NCI-H146 treated with DMSO at 0.1 percent for 48 hours (cell line): ENCODE data around the gene SPTBN4.
"Not testable (repeated sequence)": the region's sequence is repeated elsewhere in the genome, so short reads cannot be mapped to it uniquely, and the experiment has no call there.

Experiments
- DNase-seq: peaks from one replicate; lab custom pipeline; 2025; ENCODE audit not compliant: unreplicated experiment; lab: John Stamatoyannopoulos, UW

The SPTBN4 gene

DNA sequence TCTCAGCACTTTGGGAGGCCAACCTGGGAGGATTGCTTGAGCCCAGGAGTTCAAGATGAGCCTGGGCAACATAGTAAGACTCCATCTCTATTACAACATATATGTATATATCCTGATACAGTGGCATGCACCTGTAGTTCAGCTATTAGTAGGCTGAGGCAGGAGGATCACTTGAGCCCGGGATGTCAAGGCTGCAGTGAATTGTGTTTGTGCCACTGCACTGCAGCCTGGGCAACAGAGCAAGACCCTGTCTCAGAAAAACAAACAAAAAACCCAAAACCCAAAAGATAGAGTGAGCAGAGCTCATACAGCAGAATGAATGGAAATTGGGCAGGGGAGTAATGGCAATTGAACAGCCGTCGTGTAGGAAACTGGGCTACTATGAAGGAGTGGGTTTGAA, 92.6 kb downstream of the SPTBN4 start:
- no peak for DNase-seq

DNA sequence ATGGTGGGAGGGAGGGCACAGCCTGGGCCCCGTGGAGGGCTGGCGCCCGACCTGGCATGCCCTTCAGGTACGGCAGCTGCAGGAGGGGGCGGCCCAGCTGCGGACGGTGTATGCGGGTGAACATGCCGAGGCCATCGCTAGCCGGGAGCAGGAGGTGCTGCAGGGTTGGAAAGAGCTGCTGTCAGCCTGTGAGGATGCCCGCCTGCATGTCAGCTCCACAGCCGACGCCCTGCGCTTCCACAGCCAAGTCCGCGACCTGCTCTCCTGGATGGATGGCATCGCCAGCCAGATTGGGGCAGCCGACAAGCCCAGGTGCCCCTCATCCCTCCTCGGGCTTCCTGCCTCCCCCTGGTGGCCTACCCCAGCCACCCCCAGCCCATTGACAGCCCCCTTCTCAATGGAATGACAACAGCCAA, 93.3 kb downstream of the SPTBN4 start:
- DNase-seq, result no peak

DNA sequence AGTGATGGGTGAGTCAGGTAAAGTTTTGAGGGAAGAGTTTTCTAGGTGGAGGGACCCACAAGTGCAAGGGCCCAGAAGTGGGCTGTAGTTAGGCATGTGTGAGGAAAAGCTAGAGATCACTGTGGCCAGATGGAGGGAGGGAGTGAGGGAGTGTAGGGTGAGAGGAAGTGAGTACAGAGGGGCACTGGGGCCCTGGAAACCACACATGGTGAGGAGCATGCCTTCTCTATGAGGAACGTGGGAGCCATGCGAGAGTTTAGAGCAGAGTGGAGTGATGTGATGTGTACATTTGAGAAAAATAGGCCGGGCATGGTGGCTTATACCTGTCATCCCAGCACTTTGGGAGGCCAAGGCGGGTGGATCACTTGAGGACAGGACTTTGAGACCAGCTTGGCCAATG, 95.1 kb downstream of the SPTBN4 start:
- no peak for DNase-seq

DNA sequence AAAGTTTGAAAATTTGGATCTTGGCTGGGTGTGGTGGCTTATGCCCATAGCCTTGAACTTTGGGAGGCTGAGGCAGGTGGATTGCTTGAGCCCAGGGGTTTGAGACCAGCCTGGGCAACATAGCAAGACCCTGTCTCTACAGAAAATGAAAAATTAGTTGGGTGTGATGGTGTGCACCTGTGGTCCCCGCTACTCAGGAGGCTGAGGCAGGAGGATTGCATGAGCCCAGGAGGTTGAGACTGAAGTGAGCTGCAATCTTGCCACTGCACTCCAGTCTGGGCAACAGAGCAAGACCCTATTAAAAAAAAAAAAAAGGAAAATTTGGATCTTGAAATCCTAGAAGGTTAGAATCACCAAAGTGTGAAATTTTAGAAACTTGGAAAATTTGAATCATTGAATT, 97.7 kb downstream of the SPTBN4 start:
- not testable (repeated sequence) for DNase-seq

DNA sequence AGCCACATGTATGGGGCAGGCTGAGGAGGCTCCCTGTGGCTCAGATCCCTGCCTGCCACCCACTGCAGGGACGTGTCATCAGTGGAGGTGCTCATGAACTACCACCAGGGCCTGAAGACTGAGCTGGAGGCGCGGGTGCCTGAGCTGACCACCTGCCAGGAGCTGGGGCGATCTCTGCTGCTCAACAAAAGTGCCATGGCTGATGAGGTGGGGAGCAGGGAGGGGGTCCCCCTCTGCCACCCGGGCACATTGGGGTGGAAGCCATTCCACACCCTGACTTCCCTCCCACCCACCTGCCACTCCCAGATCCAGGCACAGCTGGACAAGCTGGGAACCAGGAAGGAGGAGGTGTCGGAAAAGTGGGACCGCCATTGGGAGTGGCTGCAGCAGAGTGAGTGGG, 98.6 kb downstream of the SPTBN4 start:
- no peak for DNase-seq

DNA sequence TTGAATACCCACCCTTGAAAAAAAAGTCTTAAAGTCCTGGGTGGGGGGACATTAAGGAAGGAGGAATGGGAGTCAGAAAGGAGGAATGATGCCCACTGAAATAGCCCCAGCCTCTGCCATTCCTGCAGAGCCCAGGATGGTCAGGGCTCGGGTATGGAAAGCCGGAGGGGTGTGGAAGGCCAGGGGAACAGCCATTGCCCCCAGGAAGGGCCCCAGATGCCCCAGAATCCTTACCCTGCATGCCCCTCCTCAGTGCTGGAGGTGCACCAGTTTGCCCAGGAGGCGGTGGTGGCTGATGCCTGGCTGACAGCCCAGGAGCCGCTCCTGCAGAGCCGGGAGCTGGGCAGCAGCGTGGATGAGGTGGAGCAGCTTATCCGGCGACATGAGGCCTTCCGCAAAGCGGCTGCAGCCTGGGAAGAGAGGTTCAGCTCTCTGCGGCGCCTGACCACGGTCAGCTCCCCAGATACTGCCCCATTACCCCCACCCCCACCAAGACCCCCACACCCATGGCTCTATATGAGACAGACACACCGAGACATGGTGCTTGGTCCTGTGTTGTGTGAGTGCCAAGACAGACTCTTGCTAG, 99.2 kb downstream of the SPTBN4 start:
- no peak for DNase-seq

DNA sequence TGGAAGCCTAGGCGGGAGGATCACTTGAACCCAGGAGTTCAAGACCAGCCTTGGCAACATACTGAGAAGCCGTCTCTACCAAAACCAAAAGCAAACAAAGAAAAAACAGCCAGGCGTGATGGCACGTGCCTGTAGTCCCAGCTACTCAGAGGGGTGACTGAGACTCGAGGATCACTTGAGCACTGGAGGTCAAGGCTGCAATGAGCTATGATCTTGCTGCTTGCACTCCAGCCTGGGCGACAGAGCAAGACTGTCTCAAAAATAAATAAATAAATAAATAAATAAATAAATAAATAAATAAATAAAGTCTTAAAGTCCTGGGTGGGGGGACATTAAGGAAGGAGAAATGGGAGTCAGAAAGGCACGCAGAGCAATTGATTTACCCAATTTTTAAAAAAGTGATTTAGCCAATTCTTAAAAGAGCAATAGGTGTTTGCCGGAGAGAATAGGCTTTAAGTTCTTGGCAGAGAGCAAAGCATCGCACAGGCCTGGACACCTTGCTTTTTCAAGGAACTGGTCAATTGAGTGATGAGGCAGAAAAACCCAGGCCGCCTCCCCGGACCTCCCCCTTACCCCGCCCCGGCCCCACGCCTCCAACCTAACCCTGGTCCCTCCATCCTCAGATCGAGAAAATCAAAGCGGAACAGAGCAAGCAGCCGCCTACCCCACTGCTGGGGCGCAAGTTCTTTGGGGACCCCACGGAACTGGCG, 100.4 kb downstream of the SPTBN4 start:
- no peak for DNase-seq

DNA sequence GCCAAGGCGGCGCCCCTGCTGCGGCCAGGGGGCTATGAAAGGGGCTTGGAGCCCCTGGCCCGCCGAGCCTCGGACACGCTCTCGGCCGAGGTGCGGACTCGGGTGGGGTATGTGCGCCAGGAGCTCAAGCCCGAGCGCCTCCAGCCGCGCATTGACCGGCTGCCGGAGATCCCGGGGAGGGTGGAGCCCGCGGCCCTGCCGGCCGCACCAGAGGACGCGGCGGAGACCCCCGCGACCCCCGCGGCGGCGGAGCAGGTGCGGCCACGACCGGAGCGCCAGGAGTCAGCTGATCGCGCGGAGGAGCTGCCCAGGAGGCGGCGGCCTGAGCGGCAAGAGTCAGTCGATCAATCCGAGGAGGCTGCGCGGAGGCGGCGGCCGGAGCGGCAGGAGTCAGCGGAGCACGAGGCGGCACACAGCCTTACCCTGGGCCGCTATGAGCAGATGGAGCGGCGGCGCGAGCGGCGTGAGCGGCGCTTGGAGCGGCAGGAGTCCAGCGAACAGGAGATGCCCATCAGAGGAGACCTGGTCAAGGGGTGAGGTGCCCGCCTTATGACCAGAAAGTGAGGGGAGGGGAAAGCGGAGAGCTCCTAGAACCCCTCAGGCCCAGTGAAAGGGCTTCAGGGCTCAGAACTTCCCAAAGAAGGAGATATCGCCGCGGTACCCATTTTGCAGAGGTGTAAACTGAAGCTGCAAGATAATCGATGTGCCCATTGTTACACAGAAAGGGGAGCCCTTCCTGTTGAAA, 101.1 kb downstream of the SPTBN4 start:
- no peak for DNase-seq

DNA sequence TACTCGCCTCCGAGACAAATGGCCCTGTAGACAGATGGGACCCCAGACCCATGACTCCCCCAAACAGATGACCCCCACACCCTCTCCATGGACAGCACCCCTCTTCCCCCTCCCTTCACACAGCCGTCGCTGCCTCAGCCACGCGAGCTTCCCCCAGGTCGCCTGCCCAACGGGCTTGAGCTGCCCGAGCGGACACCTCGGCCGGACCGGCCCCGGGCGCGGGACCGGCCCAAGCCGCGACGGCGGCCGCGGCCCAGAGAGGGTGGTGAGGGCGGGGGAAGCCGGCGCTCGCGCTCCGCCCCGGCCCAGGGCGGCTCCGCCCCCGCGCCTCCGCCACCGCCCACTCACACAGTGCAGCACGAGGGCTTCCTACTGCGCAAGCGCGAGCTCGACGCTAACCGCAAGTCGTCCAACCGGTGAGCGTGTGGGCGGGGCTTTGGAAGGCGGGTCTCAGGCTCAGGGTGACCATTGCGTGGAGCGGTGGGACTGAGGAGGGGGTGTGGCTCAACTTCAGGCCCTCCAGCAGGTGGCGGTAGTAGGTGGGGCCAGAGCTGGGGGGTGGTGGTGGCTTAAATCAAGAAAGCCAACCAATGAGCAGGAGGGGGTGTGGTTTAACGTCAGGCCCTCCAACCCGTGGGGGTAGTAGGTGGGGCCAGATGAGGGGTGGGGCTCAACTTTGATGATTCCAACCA, 103.7 kb downstream of the SPTBN4 start:
- peak; percentile 91 for DNase-seq

DNA sequence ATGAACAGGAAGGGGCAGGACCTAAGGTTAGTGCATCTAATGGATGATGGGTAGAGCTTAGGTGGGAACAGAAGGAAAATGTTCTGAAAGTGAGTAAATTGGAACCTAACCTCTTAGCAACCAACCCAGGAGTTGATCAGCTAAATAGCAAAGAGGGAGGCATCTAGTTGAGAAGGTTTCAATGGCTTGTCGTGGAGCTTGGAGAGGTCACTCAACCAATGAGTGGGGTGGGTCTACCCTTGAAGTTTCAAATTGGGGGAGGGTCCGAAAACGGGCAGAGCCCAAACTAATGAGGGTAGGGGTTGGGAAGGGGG, 104.2 kb downstream of the SPTBN4 start:
- DNase-seq, result no peak

DNA sequence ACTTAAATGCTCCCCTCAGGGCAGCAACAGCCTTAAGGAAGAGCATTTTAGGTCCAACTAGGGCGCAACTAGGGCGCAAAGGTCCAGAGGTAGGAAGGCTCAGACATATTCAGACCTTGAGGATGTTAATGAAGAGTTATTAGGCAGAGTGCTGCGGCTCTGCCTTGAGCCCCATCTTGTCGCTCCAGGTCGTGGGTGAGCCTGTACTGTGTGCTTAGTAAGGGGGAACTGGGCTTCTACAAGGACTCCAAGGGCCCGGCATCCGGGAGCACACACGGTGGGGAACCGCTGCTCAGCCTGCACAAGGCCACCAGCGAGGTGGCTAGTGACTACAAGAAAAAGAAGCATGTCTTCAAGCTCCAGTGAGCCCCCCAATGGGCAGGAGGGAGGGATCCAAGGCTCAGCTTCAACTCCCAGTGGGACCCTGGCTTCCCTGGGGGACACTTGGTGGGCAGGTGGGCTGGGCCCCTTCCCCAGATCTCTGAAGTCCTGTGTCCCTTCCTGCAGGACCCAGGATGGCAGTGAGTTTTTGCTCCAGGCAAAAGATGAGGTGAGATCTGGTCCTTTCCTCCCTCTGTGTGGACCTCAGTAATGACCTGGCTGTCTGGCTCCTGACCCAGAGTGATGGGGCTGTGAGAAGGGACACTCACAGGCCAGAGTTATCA, 105.2 kb downstream of the SPTBN4 start:
- no peak for DNase-seq

DNA sequence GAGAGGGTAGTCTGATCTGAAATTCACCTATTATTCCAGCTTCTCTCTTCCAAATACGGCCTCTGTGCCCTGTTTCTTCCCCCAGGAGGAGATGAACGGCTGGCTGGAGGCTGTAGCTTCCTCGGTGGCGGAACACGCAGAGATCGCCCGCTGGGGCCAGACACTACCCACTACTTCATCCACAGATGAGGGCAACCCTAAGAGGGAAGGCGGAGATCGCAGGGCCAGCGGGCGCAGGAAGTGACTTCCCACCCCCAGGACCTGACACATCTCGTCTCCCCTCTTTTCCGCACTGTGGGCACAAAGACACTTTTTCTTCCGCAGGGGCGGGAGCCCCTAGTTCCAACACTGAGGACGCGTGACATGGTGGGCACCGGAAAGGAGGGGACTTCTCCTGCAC, 108.5 kb downstream of the SPTBN4 start:
- no peak for DNase-seq

DNA sequence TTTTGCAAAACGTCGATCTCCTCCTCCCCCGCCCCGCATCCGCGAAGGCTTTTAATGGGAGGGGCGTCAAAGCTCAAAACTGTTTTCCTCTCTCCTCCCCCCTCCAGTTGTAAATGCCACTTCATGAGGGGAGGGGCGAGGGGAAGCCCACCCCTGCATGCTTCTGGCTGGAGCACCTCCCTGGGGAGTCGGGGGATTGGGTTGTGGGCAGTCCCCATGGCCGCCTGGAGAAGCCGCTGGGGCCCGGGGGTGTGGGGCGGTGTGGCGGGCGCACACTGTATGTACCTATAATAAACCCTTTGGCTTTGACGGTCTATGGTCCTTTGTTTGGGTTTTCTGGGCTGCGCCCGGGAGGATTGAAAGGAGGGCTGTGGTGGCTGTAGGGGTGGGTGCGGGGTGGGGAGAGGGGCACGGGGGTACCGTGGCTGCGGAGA, 109.4 kb downstream of the SPTBN4 start:
- DNase-seq, result no peak

DNA sequence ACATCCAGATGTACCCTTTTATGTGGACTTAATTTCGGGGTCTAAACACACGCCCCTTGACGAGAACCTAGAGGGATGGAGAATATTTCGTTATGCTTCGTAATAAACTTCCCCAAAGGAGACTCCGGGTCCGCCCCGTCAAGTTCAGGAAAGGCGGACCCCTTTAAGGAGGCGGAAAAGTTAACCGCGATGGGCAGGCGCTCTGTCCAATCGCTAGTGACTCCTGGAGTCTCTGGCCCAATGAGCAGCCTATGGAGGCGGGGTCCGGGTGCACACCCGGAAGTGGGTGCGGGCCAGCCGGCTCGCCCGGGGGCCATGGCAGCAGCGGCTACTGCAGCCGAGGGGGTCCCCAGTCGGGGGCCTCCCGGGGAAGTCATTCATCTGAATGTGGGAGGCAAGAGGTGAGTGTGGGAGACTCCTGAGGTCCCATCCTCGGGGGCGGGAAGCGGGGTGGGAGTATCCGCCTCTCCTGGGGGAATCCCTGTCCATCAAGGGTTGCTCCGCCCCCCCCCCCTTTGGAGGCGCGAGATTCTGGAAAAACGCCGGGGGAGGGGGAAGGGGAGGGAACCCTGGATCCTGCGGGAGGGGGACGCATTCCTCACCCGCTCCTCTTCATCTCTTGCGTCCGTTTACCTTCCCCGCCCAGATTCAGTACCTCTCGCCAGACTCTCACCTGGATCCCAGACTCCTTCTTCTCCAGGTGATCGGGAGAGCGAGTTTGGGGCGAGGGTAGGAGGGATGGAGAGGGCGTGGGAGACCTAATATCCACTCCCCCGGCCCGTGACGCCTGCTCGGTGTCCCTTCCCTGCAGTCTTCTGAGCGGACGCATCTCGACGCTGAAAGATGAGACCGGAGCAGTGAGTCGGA, 110.0 kb downstream of the SPTBN4 start, which contains the start of gene SHKBP1:
Gene SHKBP1, plus strand, starts transcription at position 289 of the 867 bp plus-strand sequence. Its CDS starts 27 bp downstream, at position 316.
- peak; percentile 91 for DNase-seq

DNA sequence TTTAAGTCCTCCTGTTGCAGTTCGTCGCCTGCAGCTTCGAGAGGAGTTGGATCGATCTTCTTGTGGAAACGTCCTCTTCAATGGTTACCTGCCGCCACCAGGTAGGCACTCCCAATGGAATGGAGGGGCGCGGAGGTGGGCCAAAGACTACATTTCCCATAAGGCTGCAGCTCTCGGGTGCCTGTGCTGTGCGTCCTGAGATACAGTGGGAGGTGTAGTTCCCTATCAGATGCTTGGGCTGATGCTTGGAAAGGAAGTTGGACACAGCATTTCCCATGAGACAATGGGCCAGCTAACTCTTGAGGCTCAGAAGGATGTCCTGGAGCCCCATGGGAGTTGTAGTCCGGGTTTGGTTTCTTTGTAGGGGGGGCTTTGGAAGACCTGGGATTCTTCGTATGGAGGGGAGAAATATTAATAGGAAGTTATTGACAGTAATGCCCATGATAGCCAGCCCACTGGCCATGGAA, 111.7 kb downstream of the SPTBN4 start:
- DNase-seq, result no peak

DNA sequence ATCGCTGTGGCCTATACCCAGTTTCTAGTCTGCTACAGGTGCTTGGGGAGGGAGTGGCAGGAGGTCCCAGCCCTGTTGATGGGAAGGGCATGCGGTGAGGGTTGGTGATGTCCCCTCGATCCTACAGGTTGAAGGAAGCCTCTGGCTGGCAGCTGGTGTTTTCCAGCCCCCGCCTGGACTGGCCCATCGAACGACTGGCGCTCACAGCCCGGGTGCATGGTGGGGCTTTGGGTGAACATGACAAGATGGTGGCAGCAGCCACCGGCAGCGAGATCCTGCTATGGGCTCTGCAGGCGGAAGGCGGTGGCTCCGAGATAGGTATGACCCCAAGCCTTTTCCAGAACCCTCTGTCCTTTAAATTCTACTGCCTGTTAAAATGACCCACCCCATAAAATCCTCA, 113.8 kb downstream of the SPTBN4 start:
- DNase-seq, result no peak

DNA sequence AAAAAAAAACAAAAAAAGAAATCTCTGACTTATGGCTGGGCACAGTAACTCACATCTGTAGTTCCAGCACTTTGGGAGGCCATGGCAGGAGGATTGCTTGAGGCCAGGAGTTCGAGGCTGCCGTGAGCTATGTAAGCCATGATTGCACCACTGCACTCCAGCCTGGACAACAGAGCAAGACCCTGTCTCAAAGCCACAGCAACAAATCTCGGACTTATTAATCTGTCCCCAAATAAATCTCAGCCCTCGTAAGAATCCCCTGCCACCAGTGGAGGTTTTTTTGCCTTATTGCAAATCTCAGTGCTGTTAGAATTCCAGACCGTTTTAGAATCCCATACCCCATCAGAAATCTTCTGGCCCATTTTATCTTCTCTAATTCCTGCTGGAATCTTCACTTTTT, 114.7 kb downstream of the SPTBN4 start:
- DNase-seq, result no peak

DNA sequence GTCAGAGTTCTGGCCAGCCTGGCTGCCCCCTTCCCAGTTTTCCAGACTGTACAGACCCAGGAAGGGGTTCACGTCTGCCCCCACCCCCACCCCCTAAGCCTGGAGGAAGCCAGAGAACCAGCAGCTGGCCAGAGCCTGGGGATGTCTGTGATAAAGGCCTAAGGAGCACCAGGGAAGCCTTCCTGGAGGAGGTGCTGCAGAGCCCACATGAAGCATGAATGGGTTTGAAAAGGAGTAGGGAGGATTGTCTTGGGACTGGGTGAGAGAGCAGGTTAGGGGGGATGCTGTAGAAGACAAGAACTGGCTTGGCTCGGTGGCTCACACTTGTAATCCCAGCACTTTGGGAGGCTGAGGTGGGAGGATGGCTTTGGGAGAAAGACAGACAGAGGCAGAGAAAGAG, 115.7 kb downstream of the SPTBN4 start:
- DNase-seq, result no peak

DNA sequence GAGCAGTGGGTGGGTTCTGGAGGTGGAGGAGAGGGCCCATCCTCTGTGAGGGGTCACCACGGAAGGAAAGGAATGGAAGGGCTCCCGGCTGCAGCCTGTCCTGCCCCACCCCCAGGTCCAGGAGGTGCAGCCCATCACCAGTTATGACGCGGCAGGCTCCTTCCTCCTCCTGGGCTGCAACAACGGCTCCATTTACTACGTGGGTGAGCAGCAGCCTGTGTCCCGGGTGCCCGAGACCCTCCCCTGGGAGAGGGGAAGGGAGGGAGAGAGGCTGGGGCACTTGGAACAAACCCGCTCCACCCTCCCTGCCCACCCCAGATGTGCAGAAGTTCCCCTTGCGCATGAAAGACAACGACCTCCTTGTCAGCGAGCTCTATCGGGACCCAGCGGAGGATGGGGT, 116.5 kb downstream of the SPTBN4 start:
- no peak for DNase-seq

DNA sequence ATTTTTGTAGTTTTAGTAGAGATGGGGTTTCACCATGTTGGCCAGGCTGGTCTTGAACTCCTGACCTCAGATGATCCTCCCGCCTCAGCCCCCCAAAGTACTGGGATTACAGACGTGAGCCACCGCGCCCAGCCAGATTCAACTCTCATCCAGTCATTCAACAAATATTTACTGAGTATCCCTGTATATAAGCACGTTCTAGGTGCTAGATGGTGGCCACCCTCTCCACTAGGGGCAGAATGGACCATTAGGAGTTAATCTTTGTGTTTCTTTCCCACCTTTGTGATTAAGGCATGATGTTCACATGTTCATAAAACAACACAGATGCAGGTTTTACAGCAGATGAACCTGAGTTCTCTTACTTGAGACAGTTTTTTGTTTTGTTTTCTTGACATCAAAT, 117.2 kb downstream of the SPTBN4 start:
- no peak for DNase-seq
